SJSA1 (cell line): Measurements from ENCODE around the gene RNF41. TPM values are rescaled to one million over a fixed set of nuclear protein-coding genes. Genes with fewer than 3 reads are reported as not detected.

Source experiments
- DNase-seq, 2 experiments: peaks; one replicate each; pipeline ENCODE4 v3.0.0-alpha.2; 2015 to 2020; ENCODE audit warnings: low spot score in 2 of 2, low read depth in 1 of 2
- H3K27ac ChIP-seq: fragments of 250-450 bp; sonication (Bioruptor Pico); 2 replicates; pipeline ENCODE4 v1.5.1; 2020; ENCODE audit warnings: mild to moderate bottlenecking, moderate library complexity
- H3K27me3 ChIP-seq: fragments of 250-450 bp; sonication (Bioruptor Pico); replicated peaks from 2 replicates; pipeline ENCODE4 v1.5.1; 2020; ENCODE audit warnings: mild to moderate bottlenecking, moderate library complexity
- H3K36me3 ChIP-seq: fragments of 250-450 bp; sonication (Bioruptor Pico); 2 replicates; pipeline ENCODE4 v1.5.1; 2020; ENCODE audit warnings: mild to moderate bottlenecking
- H3K4me1 ChIP-seq: fragments of 250-450 bp; sonication (Bioruptor Pico); replicated peaks from 2 replicates; pipeline ENCODE4 v1.6.1; 2021; ENCODE audit warnings: mild to moderate bottlenecking
- H3K4me3 ChIP-seq: fragments of 250-450 bp; sonication (Bioruptor Pico); 2 replicates; pipeline ENCODE4 v1.5.1; 2020; ENCODE audit warnings: mild to moderate bottlenecking
- H3K9me3 ChIP-seq: fragments of 250-450 bp; sonication (Bioruptor Pico); replicated peaks from 2 replicates; pipeline ENCODE4 v1.5.1; 2020; ENCODE audit warnings: mild to moderate bottlenecking
- total RNA-seq: library from RNA; depleted of rRNA; stranded (reverse); fragments of >200 nt; shearing (Covaris generic); gene quantifications from 2 replicates; pipeline ENCODE4 v1.2.3, GENCODE V29; 2014; rRNA removed

The RNF41 gene
- total RNA-seq, 1 experiment from 2014 or later: 46.7 TPM

- Histone ChIP-seq H3K4me3 (no peak overlapping the region), H3K9me3 (no peaks in the 10 kb centered on the region; the same call in 1 of the 2 replicates), H3K27ac (no peak overlapping the region), H3K4me1 (peaks cover 26% of the 10 kb centered on the region), H3K27me3 (no peaks in the 10 kb centered on the region), H3K36me3 (peaks cover 20% of the 10 kb centered on the region)
- no peak for DNase-seq
These were observed 66.9 kb downstream of the RNF41 start for GRCh38 chr12:56154818-56155217.

DNA sequence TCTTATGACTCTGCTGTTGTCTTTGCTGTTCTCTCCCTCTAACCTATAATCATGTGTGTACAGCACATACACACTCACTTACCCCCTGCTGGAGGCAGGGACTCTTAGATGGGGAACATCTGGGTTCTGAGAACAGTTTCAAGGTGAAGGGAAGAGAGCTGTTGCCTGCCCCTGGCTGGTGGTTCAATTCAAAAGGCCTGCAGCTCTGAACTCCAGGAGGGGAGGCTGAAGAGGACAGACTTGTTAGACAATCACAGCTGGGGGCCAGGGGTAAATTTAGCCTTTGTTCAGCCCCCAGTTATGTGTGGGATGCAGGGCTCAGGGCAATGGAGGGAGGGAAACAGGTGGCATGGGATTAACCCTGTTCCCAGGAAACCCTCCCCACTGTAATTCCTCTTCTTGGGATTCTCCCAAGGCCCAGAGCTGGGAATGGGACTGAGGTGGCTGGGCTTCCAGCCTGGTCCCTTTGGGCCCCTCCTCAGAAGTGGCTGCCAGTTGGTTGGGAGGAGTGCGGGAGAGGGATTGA, 67.4 kb downstream of the RNF41 start:
- no peak overlapping the region for H3K4me3 ChIP-seq
- H3K36me3 ChIP-seq: peaks cover 14% of the 10 kb centered on the region
- DNase-seq: no peak
- no peaks in the 10 kb centered on the region for H3K27me3 ChIP-seq
- no peaks in the 10 kb centered on the region; the same call in 1 of the 2 replicates for H3K9me3 ChIP-seq
- H3K4me1 ChIP-seq: peaks cover 26% of the 10 kb centered on the region
- no peak overlapping the region for H3K27ac ChIP-seq

- Histone ChIP-seq H3K27me3 (no peaks in the 10 kb centered on the region), H3K36me3 (peaks cover 8% of the 10 kb centered on the region), H3K27ac (no peak overlapping the region), H3K4me3 (no peak overlapping the region), H3K9me3 (no peaks in the 10 kb centered on the region; the same call in 1 of the 2 replicates), H3K4me1 (peaks cover 26% of the 10 kb centered on the region)
- DNase-seq: no peak
These were observed 68.0 kb downstream of the RNF41 start for GRCh38 chr12:56153678-56154065.

DNA sequence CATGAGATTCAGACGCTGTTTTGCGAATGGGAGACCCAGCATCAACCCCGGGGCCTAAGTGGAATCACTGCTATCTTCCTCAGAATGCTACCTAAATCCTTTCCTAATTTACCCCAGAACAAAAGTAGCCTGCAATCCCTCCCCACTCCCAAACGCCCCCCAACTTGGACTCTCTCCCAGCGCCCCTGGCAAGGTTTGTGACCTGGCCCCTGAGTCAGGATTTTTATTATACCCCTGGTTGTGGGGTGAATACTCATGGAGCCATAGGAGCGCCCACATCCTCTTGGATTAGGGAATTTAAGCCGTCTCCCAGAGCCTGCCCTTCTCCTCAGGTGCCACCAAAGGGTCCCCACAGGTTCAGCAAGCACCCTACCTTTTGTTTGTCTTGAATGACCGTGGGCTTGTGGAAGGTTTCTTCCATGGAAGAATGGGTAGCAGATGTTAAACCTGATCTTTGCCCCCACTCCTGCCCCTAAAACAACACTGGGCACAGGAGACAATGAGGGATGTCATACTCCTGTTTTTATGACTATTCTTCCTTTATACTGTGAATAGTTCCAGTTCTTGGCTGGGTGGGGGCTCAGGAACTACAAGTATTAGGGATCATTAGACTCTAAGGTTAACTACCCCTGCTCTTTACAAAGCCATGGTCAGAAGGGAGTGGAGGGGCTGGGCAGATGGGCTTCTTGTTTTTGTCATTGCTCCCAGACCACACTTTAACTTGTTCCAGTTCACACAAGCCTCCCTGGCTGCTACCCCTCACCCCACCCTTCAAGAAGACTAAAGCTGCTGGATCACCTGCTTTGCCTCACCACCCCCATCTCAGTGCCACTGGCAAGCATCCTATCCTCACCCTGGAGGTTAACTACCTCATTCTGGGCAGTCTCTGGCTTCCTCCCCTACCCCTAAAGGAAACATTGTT, 68.7 kb downstream of the RNF41 start:
- no peaks in the 10 kb centered on the region for H3K27me3 ChIP-seq
- peak overlapping the region; percentile 44 for H3K4me3 ChIP-seq
- DNase-seq: no peak
- H3K36me3 ChIP-seq: peaks cover 3% of the 10 kb centered on the region; the same call in 1 of the 2 replicates
- H3K4me1 ChIP-seq: peaks cover 26% of the 10 kb centered on the region
- H3K27ac ChIP-seq: no peak overlapping the region; the same call in 1 of the 2 replicates
- no peaks in the 10 kb centered on the region for H3K9me3 ChIP-seq

Other genes starting within 250 kb of the RNF41 start
- 17.4 and 33.0 TPM in 2 replicates for gene RAB5B, start 247.8 kb downstream of the RNF41 start, total RNA-seq
- 11.8 and 15.8 TPM in 2 replicates for gene SUOX, start 224.6 kb downstream of the RNF41 start, total RNA-seq
- gene IKZF4, start 200.9 kb downstream of the RNF41 start, total RNA-seq: 0.34 and 1.1 TPM in 2 replicates
- gene RPS26, start 180.0 kb downstream of the RNF41 start, total RNA-seq: 622 and 1,406 TPM in 2 replicates
- gene ERBB3, start 141.8 kb downstream of the RNF41 start, total RNA-seq: not detected in 2 replicates
- 204 and 249 TPM in 2 replicates for gene PA2G4, start 117.4 kb downstream of the RNF41 start, total RNA-seq
- gene RPL41, start 105.3 kb downstream of the RNF41 start, total RNA-seq: 1,215 and 2,760 TPM in 2 replicates
- gene ZC3H10, start 103.7 kb downstream of the RNF41 start, total RNA-seq: 3.6 and 7.3 TPM in 2 replicates
- gene ESYT1, start 93.7 kb downstream of the RNF41 start, total RNA-seq: 138 and 170 TPM in 2 replicates
- gene MYL6B, start 69.3 kb downstream of the RNF41 start, total RNA-seq: 71.9 and 97.8 TPM in 2 replicates
- 4,832 and 5,659 TPM in 2 replicates for gene MYL6, start 63.6 kb downstream of the RNF41 start, total RNA-seq
- gene SMARCC2, start 32.4 kb downstream of the RNF41 start, total RNA-seq: 20.9 and 33.4 TPM in 2 replicates
- gene NABP2, start 2.4 kb upstream of the RNF41 start, total RNA-seq: 47.8 and 55.7 TPM in 2 replicates
- not detected in 2 replicates for gene SLC39A5, start 8.1 kb upstream of the RNF41 start, total RNA-seq
- gene ANKRD52, start 36.5 kb upstream of the RNF41 start, total RNA-seq: 9.6 and 12.7 TPM in 2 replicates
- 7.9 and 13.4 TPM in 2 replicates for gene COQ10A, start 45.0 kb upstream of the RNF41 start, total RNA-seq
- 65.7 and 109 TPM in 2 replicates for gene CS, start 78.4 kb upstream of the RNF41 start, total RNA-seq
- gene CNPY2, start 94.1 kb upstream of the RNF41 start, total RNA-seq: 100 and 161 TPM in 2 replicates
- gene PAN2, start 112.1 kb upstream of the RNF41 start, total RNA-seq: 6.9 and 15.9 TPM in 2 replicates
- gene IL23A, start 117.0 kb upstream of the RNF41 start, total RNA-seq: 1.4 TPM in 1 of 2 replicates, not detected in the other
- 37.0 and 63.3 TPM in 2 replicates for gene STAT2, start 138.2 kb upstream of the RNF41 start, total RNA-seq
- not detected in 2 replicates for gene APOF, start 140.9 kb upstream of the RNF41 start, total RNA-seq
- gene TIMELESS, start 227.5 kb upstream of the RNF41 start, total RNA-seq: 7.4 and 11.9 TPM in 2 replicates
- 0.08 TPM in 1 of 2 replicates, not detected in the other for gene MIP, start 232.7 kb upstream of the RNF41 start, total RNA-seq
- 0.69 and 1.4 TPM in 2 replicates for gene SPRYD4, start 246.7 kb upstream of the RNF41 start, total RNA-seq